BJ (cell line): ENCODE data around the gene SRRT. TPM values are rescaled to one million over a fixed set of nuclear protein-coding genes. Genes with fewer than 3 reads are reported as not detected.

Experiments used
- CTCF ChIA-PET: fragments of 350-600 bp; formaldehyde crosslinking; extraction: SDS; loops from one replicate; lab custom pipeline; 2021; ENCODE audit warnings: antibody characterized with exemption, inconsistent platforms; lab: Yijun Ruan, JAX
- POLR2A ChIA-PET: fragments of 300-600 bp; sonication (Branson Sonifier 250); formaldehyde crosslinking; extraction: SDS; loops from one replicate; lab custom pipeline; 2021; ENCODE audit warnings: antibody characterized with exemption; lab: Charles Lee
- DNase-seq: peaks from one replicate; pipeline ENCODE4 v3.0.0-alpha.2; 2011; ENCODE audit warnings: low read depth
- H3K27me3 ChIP-seq: 2 replicates; pipeline ENCODE4 v1.6.0; 2011; ENCODE audit warnings: low read length; ENCODE audit not compliant: control insufficient read depth, insufficient read depth
- H3K36me3 ChIP-seq: 2 replicates; pipeline ENCODE4 v1.5.1; 2011; ENCODE audit warnings: low read length; ENCODE audit not compliant: control insufficient read depth, insufficient read depth
- H3K4me3 ChIP-seq: 2 replicates; pipeline ENCODE4 v1.5.1; 2011; ENCODE audit warnings: low read depth, mild to moderate bottlenecking, control low read depth, low read length
- polyA plus RNA-seq: library from polyadenylated mRNA; depleted of rRNA; stranded (reverse); fragments of >200 nt; gene quantifications from 2 replicates; pipeline ENCODE4 v1.2.3, GENCODE V29; 2011
- TF ChIP-seq, protein P1 (sequence below): IDR thresholded peaks from 2 replicates; pipeline ENCODE4 v1.5.1; 2011; ENCODE audit warnings: low read depth, mild to moderate bottlenecking, control low read depth, inconsistent platforms, low read length, moderate library complexity; ENCODE audit not compliant: insufficient read depth

Gene SRRT
- polyA plus RNA-seq, 1 experiment, result 47.1 TPM

DNA sequence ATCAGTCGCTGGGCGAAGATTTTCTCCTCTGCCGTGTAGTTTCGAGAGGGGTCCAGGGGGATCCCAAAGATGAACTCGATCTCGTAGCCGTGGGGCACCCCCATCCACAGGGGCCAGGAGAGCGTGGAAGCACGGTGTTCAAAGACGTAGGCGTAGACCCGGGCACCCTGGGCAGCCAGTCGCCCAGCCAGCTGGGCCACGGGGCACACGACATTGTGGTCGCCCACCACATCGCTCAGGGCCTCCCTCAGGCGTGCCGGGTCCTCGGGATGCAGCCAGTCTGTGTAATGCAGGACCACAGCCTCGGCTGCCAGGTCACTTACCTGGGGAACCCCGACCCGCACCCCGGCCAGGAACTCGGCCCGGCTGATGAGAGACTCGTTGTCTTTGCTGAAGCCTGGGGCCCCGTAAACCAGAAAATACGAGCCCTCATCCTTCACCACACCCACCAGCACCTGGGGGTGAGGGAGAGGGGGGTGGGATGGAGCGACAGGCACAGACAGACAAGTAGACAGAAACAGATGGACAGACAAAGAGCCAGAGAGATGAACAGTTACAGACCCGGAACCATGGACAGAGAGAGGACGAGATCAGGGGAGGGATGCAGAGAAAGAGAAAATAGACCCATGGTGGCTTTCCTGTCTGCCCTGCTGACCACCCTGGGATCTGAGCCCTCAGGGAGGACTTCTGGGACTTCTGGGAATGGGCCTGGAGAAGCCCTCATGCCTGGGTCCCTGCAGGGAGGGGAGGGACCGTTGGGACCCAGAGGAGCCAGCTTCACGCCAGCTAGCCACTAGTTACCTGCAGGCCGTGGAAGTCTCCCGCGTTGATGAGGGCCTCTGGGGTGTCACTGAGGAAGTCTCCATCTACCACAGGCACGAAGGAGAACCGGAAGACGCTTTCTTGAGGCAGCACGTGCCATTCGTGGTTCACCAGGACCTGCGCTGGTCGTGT is 17.7 kb downstream of the SRRT start:
- ChIA-PET POLR2A (interaction anchor here (0.6 kb wide), 1 partner anchor 792 kb away, joined by 17 read pairs; no protein-coding TSS in a partner anchor), CTCF (interaction anchor here (0.7 to 3.7 kb wide), 6 partner anchors 166 to 267 kb away, joined by 3 to 40 read pairs (median 8); partner anchors contain the start of genes POP7 and TRIM56)
- no peak for DNase-seq
- Histone ChIP-seq H3K4me3 (no peak overlapping the region), H3K36me3 (peaks cover 7% of the 10 kb centered on the region), H3K27me3 (peaks cover 8% of the 10 kb centered on the region)
- TF ChIP-seq, protein P1, sequence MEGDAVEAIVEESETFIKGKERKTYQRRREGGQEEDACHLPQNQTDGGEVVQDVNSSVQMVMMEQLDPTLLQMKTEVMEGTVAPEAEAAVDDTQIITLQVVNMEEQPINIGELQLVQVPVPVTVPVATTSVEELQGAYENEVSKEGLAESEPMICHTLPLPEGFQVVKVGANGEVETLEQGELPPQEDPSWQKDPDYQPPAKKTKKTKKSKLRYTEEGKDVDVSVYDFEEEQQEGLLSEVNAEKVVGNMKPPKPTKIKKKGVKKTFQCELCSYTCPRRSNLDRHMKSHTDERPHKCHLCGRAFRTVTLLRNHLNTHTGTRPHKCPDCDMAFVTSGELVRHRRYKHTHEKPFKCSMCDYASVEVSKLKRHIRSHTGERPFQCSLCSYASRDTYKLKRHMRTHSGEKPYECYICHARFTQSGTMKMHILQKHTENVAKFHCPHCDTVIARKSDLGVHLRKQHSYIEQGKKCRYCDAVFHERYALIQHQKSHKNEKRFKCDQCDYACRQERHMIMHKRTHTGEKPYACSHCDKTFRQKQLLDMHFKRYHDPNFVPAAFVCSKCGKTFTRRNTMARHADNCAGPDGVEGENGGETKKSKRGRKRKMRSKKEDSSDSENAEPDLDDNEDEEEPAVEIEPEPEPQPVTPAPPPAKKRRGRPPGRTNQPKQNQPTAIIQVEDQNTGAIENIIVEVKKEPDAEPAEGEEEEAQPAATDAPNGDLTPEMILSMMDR, result no peak

DNA sequence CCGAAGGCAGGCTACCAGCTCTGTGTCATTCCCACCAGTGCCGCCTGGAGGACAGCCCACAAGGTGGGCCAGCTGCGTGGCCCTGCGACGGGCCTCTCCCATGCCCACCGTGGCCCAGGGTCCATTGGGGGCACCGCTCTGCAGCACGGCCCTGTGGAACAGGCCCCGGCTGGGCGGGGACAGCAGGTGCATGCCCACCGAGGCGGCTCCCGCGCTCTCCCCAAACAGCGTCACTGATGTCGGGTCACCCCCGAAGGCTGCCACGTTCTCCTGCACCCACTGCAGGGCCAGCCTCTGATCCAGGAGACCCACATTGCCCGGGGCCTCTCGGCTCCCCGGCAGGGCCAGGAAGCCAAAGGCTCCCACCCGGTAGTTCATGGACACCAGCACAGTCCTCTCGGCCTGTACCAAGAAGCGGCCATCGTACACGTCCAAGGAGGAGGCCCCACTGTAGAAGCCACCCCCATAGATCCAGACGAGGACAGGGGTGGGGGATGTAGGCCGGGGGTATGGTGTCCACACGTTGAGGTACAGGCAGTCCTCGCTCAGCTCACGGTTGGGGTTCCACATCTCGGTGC is 18.5 kb downstream of the SRRT start:
- CTCF ChIA-PET, result interaction anchor here (1.1 to 3.7 kb wide), 9 partner anchors 11 to 315 kb away, joined by 3 to 40 read pairs (median 14); partner anchors contain the start of gene TRIM56
- H3K27me3 ChIP-seq, result peaks cover 11% of the 10 kb centered on the region
- TF ChIP-seq, protein P1, result no peak
- POLR2A ChIA-PET, result interaction anchor here (0.6 kb wide), 1 partner anchor 793 kb away, joined by 17 read pairs; no protein-coding TSS in a partner anchor
- H3K4me3 ChIP-seq, result no peak overlapping the region
- peaks cover 1% of the 10 kb centered on the region; the same call in 1 of the 2 replicates for H3K36me3 ChIP-seq
- no peak for DNase-seq

DNA sequence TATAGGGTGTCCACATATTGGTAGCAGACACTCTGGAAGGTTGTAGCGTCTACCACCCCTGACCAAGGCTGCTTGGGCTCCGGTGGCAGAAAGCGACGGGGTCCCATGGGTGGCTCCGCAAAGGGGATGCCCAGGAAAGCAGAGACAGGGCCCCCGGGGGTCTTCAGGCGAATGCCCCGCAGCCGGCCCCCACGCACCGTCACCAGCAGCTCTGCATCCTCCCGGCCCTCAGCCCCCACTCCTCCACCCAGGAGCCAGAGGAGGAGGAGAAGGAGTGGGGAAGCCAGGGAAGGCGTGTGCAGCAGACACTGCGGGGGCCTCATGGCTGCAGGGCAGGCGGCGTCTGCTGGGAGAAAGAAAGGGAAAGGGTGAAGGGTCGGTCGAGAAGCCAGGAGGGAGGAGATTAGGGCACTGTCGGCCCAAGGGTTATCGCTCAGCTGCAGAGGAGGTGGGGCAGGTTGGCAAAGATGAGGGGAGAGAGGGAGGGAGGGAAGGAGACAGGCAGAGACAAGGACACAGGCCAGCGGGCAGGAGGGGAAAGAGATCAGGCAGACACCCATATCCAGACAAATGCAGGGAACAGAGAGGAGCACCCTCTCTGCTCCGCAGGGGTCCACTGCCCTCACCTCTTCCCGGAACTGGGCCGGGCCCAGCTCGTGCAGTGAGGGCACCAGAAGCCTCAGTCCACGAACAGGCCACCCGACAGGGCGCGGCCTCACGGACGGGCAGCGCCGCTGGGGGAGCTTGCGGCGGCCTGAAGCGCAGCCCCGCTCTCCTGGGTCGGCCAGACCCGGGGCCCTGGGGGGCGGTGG is 19.2 kb downstream of the SRRT start:
- no peak for DNase-seq
- TF ChIP-seq, protein P1, result no peak
- CTCF ChIA-PET, result interaction anchor here (0.8 to 3.7 kb wide), 30 partner anchors 10 to 389 kb away, joined by 3 to 40 read pairs (median 6); partner anchors contain the start of genes SRRT and TRIM56
- POLR2A ChIA-PET, result no interaction called here
- Histone ChIP-seq H3K36me3 (no peaks in the 10 kb centered on the region), H3K27me3 (peaks cover 11% of the 10 kb centered on the region), H3K4me3 (no peak overlapping the region)

DNA sequence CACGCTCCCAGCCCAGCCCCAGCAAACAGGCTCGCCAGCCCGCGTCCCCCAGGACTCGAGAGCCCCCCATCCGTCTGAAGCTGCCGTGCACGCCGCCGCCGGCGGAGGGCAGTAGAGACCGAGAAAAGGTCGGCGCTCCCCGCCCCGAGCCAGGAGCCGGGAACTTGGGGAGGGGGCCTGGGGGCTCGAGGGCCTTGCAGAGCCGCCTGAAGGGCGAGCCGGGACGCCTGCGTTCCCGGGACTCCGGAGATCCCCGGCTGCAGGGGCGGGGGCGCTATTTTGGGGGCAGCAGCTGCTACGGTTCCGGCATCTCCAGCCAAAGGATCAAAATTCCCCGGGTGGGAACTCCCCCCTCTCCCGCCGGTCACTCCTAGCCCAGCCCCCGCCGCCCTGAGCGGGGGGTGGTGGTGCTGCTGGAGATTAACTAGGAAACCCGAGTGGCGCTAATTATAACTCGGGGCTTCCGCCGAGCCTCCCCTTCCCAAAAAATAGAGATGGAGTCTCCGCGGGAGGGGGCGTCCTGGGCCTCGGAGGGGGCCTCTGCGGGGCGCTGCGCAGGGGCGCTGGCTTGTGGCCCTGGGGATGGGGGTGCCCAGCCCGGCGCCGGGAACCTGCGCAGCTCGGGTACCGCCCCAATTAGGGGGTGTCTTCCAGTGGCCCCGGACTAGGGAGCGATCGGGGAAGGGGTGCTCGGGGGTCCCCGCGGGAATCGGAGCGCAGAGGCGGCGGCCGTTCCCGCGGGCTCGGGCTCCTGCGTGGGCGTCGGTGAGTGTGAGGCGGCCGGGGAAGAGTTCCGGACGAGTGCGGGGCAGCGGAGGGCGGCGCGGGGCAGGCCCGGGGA is 20.2 kb downstream of the SRRT start:
- no peak for DNase-seq

More for the DNA sequence above, 20.2 kb downstream of the SRRT start:
- POLR2A ChIA-PET, result interaction anchor here (0.6 kb wide), 1 partner anchor 232 kb away, joined by 3 read pairs; the partner anchor contains the start of gene SERPINE1
- Histone ChIP-seq H3K4me3 (peak overlapping the region; percentile 37), H3K27me3 (peaks cover 13% of the 10 kb centered on the region), H3K36me3 (no peaks in the 10 kb centered on the region)
- TF ChIP-seq, protein P1, result peak; percentile 89
- CTCF ChIA-PET, result interaction anchor here (0.7 to 3.7 kb wide), 33 partner anchors 10 to 388 kb away, joined by 3 to 40 read pairs (median 5); partner anchors contain the start of genes SRRT, TRIM56 and TRIP6
